Esophagus muscularis mucosa (tissue), 4 donors: ENCODE measurements around the gene ZNF821. TPM values are rescaled to one million over a fixed set of nuclear protein-coding genes. Genes with fewer than 3 reads are reported as not detected.

Experiments used
- DNase-seq: peaks from one replicate; pipeline ENCODE4 v3.0.0-alpha.2; 2017; ENCODE audit errors: extremely low spot score
- H3K27ac ChIP-seq, 4 donors: fragments of 200-600 bp; sonication (generic); replicated peaks in 1 of 4; 1 replicate in 3 of 4; 2 replicates in 1 of 4; pipeline ENCODE4 v1.5.1; 2016 to 2019; ENCODE audit warnings: mild to moderate bottlenecking in 1 of 4
- H3K27me3 ChIP-seq, 4 donors: fragments of 200-600 bp; sonication (generic); one replicate each; pipeline versions ENCODE4 v1.5.1 to v1.6.0; 2016 to 2019
- H3K36me3 ChIP-seq, 4 donors: fragments of 200-600 bp; sonication (generic); one replicate each; pipeline ENCODE4 v1.5.1; 2016 to 2019
- H3K4me1 ChIP-seq, 4 donors: fragments of 200-600 bp; sonication (generic); one replicate each; pipeline ENCODE4 v1.5.1; 2016 to 2019
- H3K4me3 ChIP-seq, 4 donors: fragments of 200-600 bp; sonication (generic); 1 replicate in 2 of 4; 2 replicates in 2 of 4; pipeline ENCODE4 v1.5.1; 2016 to 2019; ENCODE audit warnings: mild to moderate bottlenecking in 4 of 4, moderate library complexity in 1 of 4
- H3K9me3 ChIP-seq, 4 donors: fragments of 200-600 bp; sonication (generic); 1 replicate in 3 of 4; 2 replicates in 1 of 4; pipeline ENCODE4 v1.5.1; 2016 to 2019
- CTCF ChIP-seq, 3 experiments: fragments of 200-600 bp in 2 of 3; fragments of 450-650 bp in 1 of 3; sonication (generic) in 2 of 3; IDR thresholded peaks; one replicate each; pipeline ENCODE4 v1.5.1; 2017 to 2019; ENCODE audit warnings: antibody characterized with exemption in 3 of 3, mild to moderate bottlenecking in 2 of 3, moderate library complexity in 1 of 3
- EP300 ChIP-seq: sonication (generic); formaldehyde crosslinking; IDR thresholded peaks from one replicate; pipeline ENCODE4 v1.6.1; 2017; ENCODE audit warnings: antibody characterized with exemption
- POLR2A ChIP-seq: fragments of 450-650 bp; IDR thresholded peaks from one replicate; pipeline ENCODE4 v1.6.1; 2017; ENCODE audit warnings: antibody characterized with exemption, moderate library complexity, mild to moderate bottlenecking, low read depth
- POLR2AphosphoS5 ChIP-seq, 2 donors: sonication (generic); formaldehyde crosslinking; IDR thresholded peaks; one replicate each; pipeline ENCODE4 v1.6.1; 2017; ENCODE audit warnings: antibody characterized with exemption in 2 of 2
- WGBS: methylation state at CpG from one replicate; pipeline ENCODE4 v1.1.5; 2018; 5-methylcytosine and 5-hydroxymethylcytosine counted together
- intact Hi-C: fragments of 100-400 bp; cut with DNase I; formaldehyde crosslinking; loops from one replicate; pipeline ENCODE4 v1.15.1; 2023
- total RNA-seq, 4 donors: library from RNA; depleted of rRNA; stranded (reverse); fragments of >200 nt; gene quantifications; one replicate each; pipeline versions ENCODE4 v1.1.0 to v1.2.1, GENCODE V29; 2016

ZNF821 gene
- total RNA-seq, 4 donors from 2014 or later, result 2.1 to 6.5 (median 5.9) TPM

DNA sequence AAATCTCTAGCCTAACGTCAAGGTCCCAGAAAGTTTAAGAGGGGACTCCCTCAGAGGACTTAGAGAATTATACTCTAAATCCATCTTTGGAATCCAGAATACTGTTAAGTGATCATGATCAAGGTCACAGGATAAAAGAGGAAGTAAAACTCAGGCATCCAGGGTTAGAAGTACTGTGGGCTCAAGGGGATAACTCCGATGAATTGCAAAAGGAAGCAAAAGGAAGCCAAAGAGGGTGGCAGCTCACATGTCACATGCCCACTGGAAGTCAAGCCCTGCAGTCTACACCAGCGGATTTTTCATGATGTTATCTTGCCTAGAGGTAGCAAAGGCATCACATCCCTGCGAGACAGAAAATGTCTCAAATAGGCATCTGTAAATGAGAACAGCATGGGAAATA is 3.8 kb downstream of the ZNF821 start:
- intact Hi-C loops, result loop anchor here (5.0 to 10.0 kb wide), 2 partner anchors 82 to 155 kb away; partner anchors contain the start of gene PHLPP2
- no peak for TF ChIP-seq EP300
- no peak for TF ChIP-seq POLR2AphosphoS5 (IDR thresholded peaks at IDR 0.05)
- no peak for TF ChIP-seq CTCF (IDR thresholded peaks at IDR 0.05)
- TF ChIP-seq POLR2A, result no peak
- H3K27ac ChIP-seq, result no peak overlapping the region
- H3K9me3 ChIP-seq, result no peaks in the 10 kb centered on the region
- peaks cover 0 to 47% (median 33%) of the 10 kb centered on the region in 4 donors for H3K36me3 ChIP-seq
- no peak overlapping the region for H3K4me3 ChIP-seq
- H3K27me3 ChIP-seq, result no peaks in the 10 kb centered on the region
- 73% methylated on average over 4 of the region's 4 CpGs for WGBS
- no peak for DNase-seq
- peaks cover 11 to 26% (median 24%) of the 10 kb centered on the region in 4 donors for H3K4me1 ChIP-seq

GRCh38 chr16:71878911-71879310 is 5.1 kb downstream of the ZNF821 start:
- no peak for TF ChIP-seq CTCF (IDR thresholded peaks at IDR 0.05)
- TF ChIP-seq EP300, result no peak
- no peak for TF ChIP-seq POLR2AphosphoS5 (IDR thresholded peaks at IDR 0.05)
- no peak for TF ChIP-seq POLR2A
- Histone ChIP-seq H3K9me3 (no peaks in the 10 kb centered on the region), H3K36me3 (peaks cover 0 to 57% (median 37%) of the 10 kb centered on the region in 4 donors), H3K4me3 (no peak overlapping the region), H3K27ac (no peak overlapping the region), H3K27me3 (no peaks in the 10 kb centered on the region), H3K4me1 (peaks cover 11 to 18% (median 16%) of the 10 kb centered on the region in 4 donors)
- DNase-seq, result no peak
- 58% methylated on average over 4 of the region's 4 CpGs for WGBS
- intact Hi-C loops, result no loop called here

DNA sequence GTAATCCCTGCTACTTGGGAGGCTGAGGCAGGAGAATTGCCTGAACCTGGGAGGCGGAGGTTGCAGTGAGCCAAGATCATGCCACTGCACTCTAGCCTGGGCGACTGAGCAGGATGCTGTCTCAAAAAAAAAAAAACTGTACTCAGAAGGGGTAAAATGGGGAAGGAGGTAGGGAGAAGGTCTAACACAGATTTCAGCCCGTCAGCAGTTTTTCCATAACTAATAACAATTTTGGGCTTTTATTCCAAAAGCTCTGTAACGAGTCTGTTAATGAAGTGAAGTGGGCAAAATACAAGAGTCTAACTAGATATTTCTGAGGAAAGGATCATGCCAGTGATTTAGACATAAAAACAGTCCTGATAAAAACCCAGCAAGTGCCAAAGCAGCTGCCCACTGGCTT is 10.8 kb downstream of the ZNF821 start:
- no peaks in the 10 kb centered on the region for H3K27me3 ChIP-seq
- H3K9me3 ChIP-seq, result no peaks in the 10 kb centered on the region
- TF ChIP-seq CTCF (IDR thresholded peaks at IDR 0.05) (no peak), POLR2A (no peak), EP300 (no peak), POLR2AphosphoS5 (IDR thresholded peaks at IDR 0.05) (no peak)
- 88% methylated on average over 4 of the region's 4 CpGs for WGBS
- DNase-seq, result no peak
- H3K36me3 ChIP-seq, result peaks cover 0 to 53% (median 27%) of the 10 kb centered on the region in 4 donors
- H3K4me1 ChIP-seq, result no peaks in the 10 kb centered on the region
- H3K4me3 ChIP-seq, result no peak overlapping the region
- intact Hi-C loops, result no loop called here
- no peak overlapping the region for H3K27ac ChIP-seq

DNA sequence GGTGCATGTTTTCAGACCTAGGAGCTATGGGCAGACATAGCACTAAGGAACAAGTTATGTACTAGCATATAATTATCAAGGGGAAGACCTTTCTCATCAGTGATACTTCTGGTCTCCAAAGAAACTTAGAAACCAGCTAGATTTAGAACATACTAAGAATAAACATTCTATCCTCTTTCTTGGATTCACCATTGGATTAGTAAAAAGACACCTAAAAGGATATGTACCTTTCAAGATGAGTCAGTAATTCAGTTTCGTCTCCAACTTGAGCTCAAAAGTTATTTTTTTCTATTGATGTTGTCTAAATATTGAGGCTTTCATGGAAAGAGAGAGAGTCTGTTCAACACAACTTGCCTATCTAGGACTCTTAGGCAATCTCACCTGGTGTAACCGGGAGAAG is 13.2 kb downstream of the ZNF821 start:
- Histone ChIP-seq H3K36me3 (peaks cover 0 to 57% (median 29%) of the 10 kb centered on the region in 4 donors), H3K27ac (no peak overlapping the region), H3K4me3 (no peak overlapping the region), H3K4me1 (no peaks in the 10 kb centered on the region), H3K27me3 (no peaks in the 10 kb centered on the region), H3K9me3 (no peaks in the 10 kb centered on the region)
- TF ChIP-seq POLR2A (no peak), EP300 (no peak), POLR2AphosphoS5 (IDR thresholded peaks at IDR 0.05) (no peak), CTCF (IDR thresholded peaks at IDR 0.05) (no peak)
- no peak for DNase-seq
- intact Hi-C loops, result no loop called here
- WGBS, result 100% methylated on average over 2 of the region's 2 CpGs

- intact Hi-C loops, result no loop called here
- no peak overlapping the region for H3K4me3 ChIP-seq
- no peak overlapping the region for H3K27ac ChIP-seq
- H3K36me3 ChIP-seq, result peaks cover 8 to 56% (median 31%) of the 10 kb centered on the region in 4 donors
- WGBS, result 100% methylated on average over 1 of the region's 1 CpG
- TF ChIP-seq POLR2A (no peak), POLR2AphosphoS5 (IDR thresholded peaks at IDR 0.05) (no peak), EP300 (no peak), CTCF (IDR thresholded peaks at IDR 0.05) (no peak)
- DNase-seq, result no peak
- no peaks in the 10 kb centered on the region for H3K9me3 ChIP-seq
- no peaks in the 10 kb centered on the region for H3K27me3 ChIP-seq
- H3K4me1 ChIP-seq, result no peaks in the 10 kb centered on the region
Observed at GRCh38 chr16:71869089-71869488, 14.9 kb downstream of the ZNF821 start.
